CD4-positive, alpha-beta memory T cell (primary cell): ENCODE data around the gene NFKBIA. TPM values are rescaled to one million over a fixed set of nuclear protein-coding genes. Genes with fewer than 3 reads are reported as not detected.

Experiments used
- CTCF ChIA-PET: fragments of 350-600 bp; sonication (Branson Sonifier 250); formaldehyde crosslinking; loops from one replicate; lab custom pipeline; 2021; ENCODE audit warnings: inconsistent platforms; ENCODE audit not compliant: partially characterized antibody; lab: Charles Lee
- POLR2A ChIA-PET: fragments of 350-600 bp; sonication (Branson Sonifier 250); formaldehyde crosslinking; loops from one replicate; lab custom pipeline; 2021; ENCODE audit not compliant: partially characterized antibody; lab: Charles Lee
- DNase-seq, 5 donors: peaks; one replicate each; pipeline versions ENCODE4 v3.0.0 to v3.0.0-alpha.2; 2020 to 2022; ENCODE audit warnings: mixed read lengths in 1 of 5
- H3K27ac ChIP-seq: one replicate; pipeline ENCODE4 v1.7.0; 2013; ENCODE audit warnings: low read depth, low read length
- H3K27me3 ChIP-seq: 2 replicates; pipeline ENCODE4 v1.7.0; 2013; ENCODE audit warnings: mild to moderate bottlenecking, low read length, moderate library complexity; ENCODE audit not compliant: insufficient read depth
- H3K36me3 ChIP-seq: 2 replicates; pipeline ENCODE4 v1.7.0; 2013; ENCODE audit warnings: mild to moderate bottlenecking, low read length, moderate library complexity; ENCODE audit not compliant: insufficient read depth
- H3K4me1 ChIP-seq: 2 replicates; pipeline ENCODE4 v1.7.0; 2013; ENCODE audit warnings: mild to moderate bottlenecking, low read length, moderate library complexity; ENCODE audit not compliant: insufficient read depth
- H3K4me3 ChIP-seq, 2 donors: one replicate each; pipeline ENCODE4 v1.7.0; 2013; ENCODE audit warnings: low read length in 2 of 2, mild to moderate bottlenecking in 1 of 2
- H3K9me3 ChIP-seq, 2 donors: one replicate each; pipeline ENCODE4 v1.7.0; 2013; ENCODE audit warnings: low read length in 2 of 2, control low read depth in 1 of 2; ENCODE audit not compliant: control insufficient read depth in 1 of 2
- H3K27ac Mint-ChIP-seq, 7 donors: one replicate each; pipeline ENCODE4 v1.8.0; 2020 to 2021; ENCODE audit warnings: mixed read lengths in 7 of 7, mild to moderate bottlenecking in 6 of 7, inconsistent platforms in 3 of 7, moderate library complexity in 3 of 7
- H3K27me3 Mint-ChIP-seq, 2 donors: one replicate each; pipeline ENCODE4 v1.8.0; 2020 to 2021; ENCODE audit warnings: mixed read lengths in 2 of 2
- H3K36me3 Mint-ChIP-seq, 2 donors: one replicate each; pipeline ENCODE4 v1.8.0; 2020 to 2021; ENCODE audit warnings: mixed read lengths in 2 of 2, inconsistent platforms in 1 of 2, mild to moderate bottlenecking in 1 of 2
- H3K4me1 Mint-ChIP-seq, 4 donors: one replicate each; pipeline ENCODE4 v1.8.0; 2020 to 2021; ENCODE audit warnings: mixed read lengths in 4 of 4, mild to moderate bottlenecking in 1 of 4
- H3K4me3 Mint-ChIP-seq, 8 donors: one replicate each; pipeline ENCODE4 v1.8.0; 2020 to 2021; ENCODE audit warnings: mixed read lengths in 8 of 8, mild to moderate bottlenecking in 7 of 8, moderate library complexity in 6 of 8, inconsistent platforms in 3 of 8
- H3K9me3 Mint-ChIP-seq, 8 donors: one replicate each; pipeline ENCODE4 v1.8.0; 2020 to 2021; ENCODE audit warnings: mixed read lengths in 8 of 8, mild to moderate bottlenecking in 5 of 8, inconsistent platforms in 3 of 8, moderate library complexity in 1 of 8
- intact Hi-C: fragments of 100-400 bp; cut with micrococcal nuclease; formaldehyde crosslinking; loops from one replicate; pipeline ENCODE4 v1.15.1; 2023
- polyA plus RNA-seq, 2 donors: library from polyadenylated mRNA; unstranded; fragments of 300-500 nt; fragmentation: Illumina TruSeq; gene quantifications; one replicate each; pipeline ENCODE4 v1.2.3, GENCODE V29; 2021
- total RNA-seq, 2 experiments: library from RNA; stranded (reverse); gene quantifications; one replicate each; pipeline ENCODE4 v1.2.3, GENCODE V29; 2021

The NFKBIA gene
- total and polyA plus RNA-seq, 4 experiments from 2014 or later = 119 to 833 (median 227) TPM

GRCh38 chr14:35410858-35411257, 6.3 kb upstream of the NFKBIA start:
- ChIA-PET POLR2A (interaction anchor here (0.6 kb wide), 1 partner anchor 59 kb away, joined by 3 read pairs; no protein-coding TSS in a partner anchor), CTCF (interaction anchor here (0.7 to 9.9 kb wide), 10 partner anchors 11 to 394 kb away, joined by 3 to 87 read pairs (median 4); partner anchors contain the start of gene PSMA6)
- Histone ChIP-seq H3K9me3 (no peaks in the 10 kb centered on the region), H3K4me1 (peaks cover 31% of the 10 kb centered on the region), H3K4me3 (no peak overlapping the region), H3K27me3 (no peaks in the 10 kb centered on the region), H3K36me3 (no peaks in the 10 kb centered on the region), H3K27ac (no peak overlapping the region)
- Mint-ChIP-seq H3K36me3 (no peaks in the 10 kb centered on the region), H3K27me3 (no peaks in the 10 kb centered on the region), H3K4me3 (no peak overlapping the region), H3K4me1 (peaks cover 28 to 38% (median 32%) of the 10 kb centered on the region in 4 donors), H3K9me3 (no peaks in the 10 kb centered on the region), H3K27ac (peak overlapping the region in 2 of 7 donors; percentile 23 to 45)
- intact Hi-C loops = no loop called here
- DNase-seq = no peak

- no peaks in the 10 kb centered on the region for H3K27me3 ChIP-seq
- H3K27me3 Mint-ChIP-seq = peaks cover 0 to 1% of the 10 kb centered on the region in 2 donors
- H3K9me3 ChIP-seq = no peaks in the 10 kb centered on the region
- intact Hi-C loops = no loop called here
- ChIA-PET CTCF (interaction anchor here (1.3 to 3.2 kb wide), 14 partner anchors 8 to 739 kb away, joined by 3 to 36 read pairs (median 5); no protein-coding TSS in a partner anchor), POLR2A (no interaction called here)
- no peaks in the 10 kb centered on the region for H3K9me3 Mint-ChIP-seq
- no peak overlapping the region for H3K4me3 Mint-ChIP-seq
- no peaks in the 10 kb centered on the region for H3K36me3 ChIP-seq
- peaks cover 31% of the 10 kb centered on the region for H3K4me1 ChIP-seq
- H3K27ac Mint-ChIP-seq = peak overlapping the region in 1 of 7 donors; percentile 27
- DNase-seq = no peak
- no peak overlapping the region for H3K4me3 ChIP-seq
- peaks cover 23 to 38% (median 28%) of the 10 kb centered on the region in 4 donors for H3K4me1 Mint-ChIP-seq
- peaks cover 0 to 4% of the 10 kb centered on the region in 2 donors for H3K36me3 Mint-ChIP-seq
- no peak overlapping the region for H3K27ac ChIP-seq
Observed at GRCh38 chr14:35409595-35409994, 5.0 kb upstream of the NFKBIA start.

- Mint-ChIP-seq H3K4me1 (peaks cover 18 to 42% (median 23%) of the 10 kb centered on the region in 4 donors), H3K4me3 (no peak overlapping the region), H3K27me3 (peaks cover 0 to 2% of the 10 kb centered on the region in 2 donors), H3K27ac (no peak overlapping the region), H3K9me3 (peaks cover 0 to 2% (median 0%) of the 10 kb centered on the region in 8 donors), H3K36me3 (peaks cover 7 to 14% of the 10 kb centered on the region in 2 donors)
- Histone ChIP-seq H3K27me3 (no peaks in the 10 kb centered on the region), H3K4me1 (peaks cover 31% of the 10 kb centered on the region), H3K9me3 (no peaks in the 10 kb centered on the region), H3K36me3 (peaks cover 5% of the 10 kb centered on the region), H3K27ac (no peak overlapping the region), H3K4me3 (no peak overlapping the region)
- intact Hi-C loops = no loop called here
- POLR2A ChIA-PET = interaction anchor here (1.2 to 1.3 kb wide), 2 partner anchors 8 to 116 kb away, joined by 3 read pairs; partner anchors contain the start of gene PSMA6
- CTCF ChIA-PET = interaction anchor here (1.1 to 3.2 kb wide), 13 partner anchors 9 to 266 kb away, joined by 3 to 36 read pairs (median 7); no protein-coding TSS in a partner anchor
- DNase-seq = no peak
Observed at GRCh38 chr14:35408026-35408425, 3.5 kb upstream of the NFKBIA start.

- peaks cover 21 to 46% (median 28%) of the 10 kb centered on the region in 4 donors for H3K4me1 Mint-ChIP-seq
- ChIA-PET POLR2A (interaction anchor here (1.2 to 1.3 kb wide), 2 partner anchors 8 to 115 kb away, joined by 3 read pairs; partner anchors contain the start of gene PSMA6), CTCF (interaction anchor here (1.1 to 3.2 kb wide), 10 partner anchors 10 to 265 kb away, joined by 3 to 36 read pairs (median 8); no protein-coding TSS in a partner anchor)
- H3K27me3 ChIP-seq = no peaks in the 10 kb centered on the region
- peaks cover 0 to 2% of the 10 kb centered on the region in 2 donors for H3K27me3 Mint-ChIP-seq
- H3K36me3 Mint-ChIP-seq = peaks cover 15 to 22% of the 10 kb centered on the region in 2 donors
- peaks cover 0 to 5% (median 0%) of the 10 kb centered on the region in 8 donors for H3K9me3 Mint-ChIP-seq
- peaks cover 13% of the 10 kb centered on the region for H3K36me3 ChIP-seq
- peak overlapping the region in 4 of 7 donors; percentile 7 to 100 (median 46) for H3K27ac Mint-ChIP-seq
- no peak overlapping the region for H3K4me3 ChIP-seq
- H3K9me3 ChIP-seq = no peaks in the 10 kb centered on the region
- no peak overlapping the region for H3K4me3 Mint-ChIP-seq
- H3K27ac ChIP-seq = no peak overlapping the region
- intact Hi-C loops = loop anchor here (1.0 kb wide), 4 partner anchors 9 to 267 kb away; no protein-coding TSS in a partner anchor
- no peak for DNase-seq
- peaks cover 36% of the 10 kb centered on the region for H3K4me1 ChIP-seq
Observed at GRCh38 chr14:35407306-35407630, 2.7 kb upstream of the NFKBIA start.

- intact Hi-C loops = loop anchor here (1.0 kb wide), 4 partner anchors 10 to 266 kb away; no protein-coding TSS in a partner anchor
- CTCF ChIA-PET = interaction anchor here (1.0 to 6.5 kb wide), 26 partner anchors 9 to 283 kb away, joined by 3 to 81 read pairs (median 7); partner anchors contain the start of gene PSMA6
- peak overlapping the region; percentile 95 to 100 (median 99) for H3K27ac Mint-ChIP-seq
- POLR2A ChIA-PET = interaction anchor here (0.7 to 6.5 kb wide), 9 partner anchors 9 to 285 kb away, joined by 3 to 167 read pairs (median 28); partner anchors contain the start of genes PPP2R3C, PRORP and PSMA6
- H3K4me1 Mint-ChIP-seq = peaks cover 24 to 52% (median 33%) of the 10 kb centered on the region in 4 donors
- Histone ChIP-seq H3K27me3 (no peaks in the 10 kb centered on the region), H3K36me3 (peaks cover 18% of the 10 kb centered on the region), H3K9me3 (no peaks in the 10 kb centered on the region), H3K4me3 (no peak overlapping the region), H3K27ac (peak overlapping the region; percentile 100), H3K4me1 (peaks cover 41% of the 10 kb centered on the region)
- peak overlapping the region in 4 of 8 donors; percentile 4 to 96 (median 52) for H3K4me3 Mint-ChIP-seq
- peaks cover 20 to 27% of the 10 kb centered on the region in 2 donors for H3K36me3 Mint-ChIP-seq
- peaks cover 0 to 2% of the 10 kb centered on the region in 2 donors for H3K27me3 Mint-ChIP-seq
- H3K9me3 Mint-ChIP-seq = peaks cover 0 to 5% (median 0%) of the 10 kb centered on the region in 8 donors
- DNase-seq = peak in 4 of 5 donors; percentile 38 to 54 (median 44)
Observed at GRCh38 chr14:35406506-35407305, 2.2 kb upstream of the NFKBIA start.

GRCh38 chr14:35406090-35406489, 1.5 kb upstream of the NFKBIA start:
- peaks cover 48% of the 10 kb centered on the region for H3K4me1 ChIP-seq
- no peaks in the 10 kb centered on the region for H3K27me3 ChIP-seq
- Mint-ChIP-seq H3K4me1 (peaks cover 28 to 58% (median 38%) of the 10 kb centered on the region in 4 donors), H3K27ac (peak overlapping the region; percentile 95 to 100 (median 99)), H3K36me3 (peaks cover 26 to 33% of the 10 kb centered on the region in 2 donors), H3K27me3 (peaks cover 0 to 2% of the 10 kb centered on the region in 2 donors), H3K4me3 (peak overlapping the region; percentile 90 to 96 (median 94)), H3K9me3 (peaks cover 0 to 5% (median 0%) of the 10 kb centered on the region in 8 donors)
- POLR2A ChIA-PET = interaction anchor here (0.7 to 6.5 kb wide), 10 partner anchors 11 to 284 kb away, joined by 3 to 167 read pairs (median 22); partner anchors contain the start of genes PPP2R3C, PRORP and PSMA6
- H3K4me3 ChIP-seq = no peak overlapping the region
- CTCF ChIA-PET = interaction anchor here (1.0 to 6.5 kb wide), 21 partner anchors 9 to 426 kb away, joined by 3 to 81 read pairs (median 5); partner anchors contain the start of genes PPP2R3C and PSMA6
- intact Hi-C loops = no loop called here
- peaks cover 24% of the 10 kb centered on the region for H3K36me3 ChIP-seq
- DNase-seq = no peak
- no peaks in the 10 kb centered on the region for H3K9me3 ChIP-seq
- H3K27ac ChIP-seq = peak overlapping the region; percentile 100
